Peyer's patch (tissue), 4 donors: ENCODE measurements around the gene CD300A.

Source experiments
- CTCF ChIP-seq, 6 experiments: fragments of 450-650 bp in 4 of 6; fragments of 200-600 bp in 2 of 6; sonication (generic) in 1 of 6; IDR thresholded peaks; one replicate each; pipeline ENCODE4 v1.5.1; 2017 to 2019; ENCODE audit warnings: antibody characterized with exemption in 6 of 6, mild to moderate bottlenecking in 3 of 6, moderate library complexity in 1 of 6
- POLR2A ChIP-seq, 2 donors: fragments of 450-650 bp; IDR thresholded peaks; one replicate each; pipeline ENCODE4 v1.5.1; 2017; ENCODE audit warnings: antibody characterized with exemption in 2 of 2, mild to moderate bottlenecking in 2 of 2, moderate library complexity in 2 of 2

GRCh38 chr17:74521701-74522201 is 55.3 kb downstream of the CD300A start:
- no peak for TF ChIP-seq CTCF (IDR thresholded peaks at IDR 0.05)
- no peak for TF ChIP-seq POLR2A (IDR thresholded peaks at IDR 0.05)
